GM19372 (cell line): Measurements from ENCODE around the gene CPED1.
"Not testable (repeated sequence)": the region's sequence is repeated elsewhere in the genome, so short reads cannot be mapped to it uniquely, and the experiment has no call there.

Experiments used
- ATAC-seq: cut with Tn5 transposase; IDR thresholded peaks from one replicate; pipeline ENCODE4 v1.9.1; 2021; ENCODE audit warnings: mild to moderate bottlenecking, low read depth, moderate library complexity; ENCODE audit not compliant: unreplicated experiment

CPED1 gene

DNA sequence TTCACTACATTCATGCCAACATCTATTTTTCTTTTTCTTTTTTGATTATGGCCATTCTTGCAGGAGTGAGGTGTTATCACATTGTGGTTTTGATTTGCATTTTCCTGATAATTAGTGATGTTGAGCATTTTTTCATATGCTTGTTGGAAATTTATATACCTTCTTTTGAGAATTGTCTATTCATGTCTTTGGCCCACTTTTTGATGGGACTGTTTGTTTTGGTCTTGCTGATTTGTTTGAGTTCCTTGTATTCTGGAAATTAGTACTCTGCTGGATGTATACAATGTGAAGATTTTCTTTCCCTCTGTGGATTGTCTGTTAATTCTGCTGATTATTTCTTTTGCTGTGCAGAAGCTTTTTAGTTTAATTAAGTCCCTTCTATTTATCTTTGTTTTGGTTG lies 48.3 kb downstream of the CPED1 start:
- not testable (repeated sequence) for ATAC-seq

- not testable (repeated sequence) for ATAC-seq
Observed at GRCh38 chr7:121037329-121037728, 48.8 kb downstream of the CPED1 start.

GRCh38 chr7:121037957-121038716 lies 49.6 kb downstream of the CPED1 start:
- ATAC-seq = no peak

DNA sequence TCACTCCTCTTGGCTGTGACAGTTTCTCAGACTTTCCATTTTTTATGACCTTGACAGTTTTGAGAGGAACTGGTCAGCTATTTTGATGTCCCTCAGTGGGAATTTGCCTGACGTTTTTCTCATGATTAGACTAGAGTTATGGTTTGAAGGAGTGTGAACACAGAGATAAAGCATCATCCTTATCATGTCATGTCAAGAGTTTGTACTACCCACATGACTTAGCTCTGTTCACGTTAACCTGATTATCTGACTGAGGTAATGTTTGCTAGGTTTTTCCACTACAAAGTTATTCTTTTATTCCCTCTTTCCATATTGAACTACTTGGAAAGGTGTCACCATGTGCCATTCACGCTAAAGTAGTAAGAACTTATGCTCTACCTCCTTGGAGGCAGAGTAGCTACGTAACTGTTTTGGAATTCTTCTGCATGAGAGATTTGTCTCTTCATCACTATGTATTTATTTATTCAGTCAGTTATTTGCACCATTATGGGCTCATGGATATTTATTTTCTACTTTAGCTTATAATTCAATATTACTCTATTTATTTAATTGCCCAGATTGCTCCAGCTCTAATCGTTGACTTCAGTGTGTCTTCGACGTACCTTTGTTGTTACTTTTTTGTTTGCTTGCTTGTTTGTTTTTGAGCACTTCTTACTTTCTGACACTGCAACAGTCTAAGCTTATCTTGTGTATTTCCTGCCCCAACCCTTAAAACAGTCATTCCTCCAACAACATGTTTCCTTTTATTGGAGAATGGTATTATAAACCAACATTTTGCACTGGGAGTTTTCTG lies 50.4 kb downstream of the CPED1 start:
- no peak for ATAC-seq

DNA sequence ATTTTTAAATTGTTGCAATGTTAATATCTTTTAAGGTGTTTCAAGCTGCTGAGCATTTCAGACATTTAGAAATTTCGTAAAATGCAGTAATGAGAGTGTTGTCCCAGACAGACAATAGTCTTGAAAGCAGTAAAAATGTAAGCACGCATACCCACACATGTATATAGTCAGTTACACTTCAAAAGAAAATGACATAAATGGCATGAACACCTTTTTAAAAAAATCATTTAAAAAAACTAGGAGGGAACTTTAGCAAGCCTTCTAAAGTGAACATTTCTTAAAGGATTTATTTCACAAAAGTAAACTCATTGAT lies 51.0 kb downstream of the CPED1 start:
- no peak for ATAC-seq

GRCh38 chr7:121039994-121040393 lies 51.5 kb downstream of the CPED1 start:
- ATAC-seq = no peak

GRCh38 chr7:121041516-121042148 lies 53.1 kb downstream of the CPED1 start:
- ATAC-seq = no peak

DNA sequence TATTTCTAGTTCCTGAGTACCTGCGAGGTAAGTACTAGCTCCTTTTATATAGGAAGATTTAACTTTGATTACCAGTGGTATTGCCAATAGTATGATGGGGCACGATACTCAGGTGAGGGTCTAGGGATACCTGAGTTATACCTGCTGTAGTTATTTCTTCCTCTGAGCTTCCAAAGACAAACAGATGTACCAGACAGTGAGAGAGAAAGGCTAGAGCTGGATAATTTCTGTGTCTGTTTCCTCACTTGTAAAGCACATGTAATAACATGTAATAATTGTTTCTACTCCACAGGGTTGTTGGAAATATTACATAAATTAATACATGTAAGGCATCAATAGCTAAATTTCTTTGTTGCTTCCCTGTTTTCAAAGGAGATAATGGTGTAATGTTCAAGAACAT lies 53.7 kb downstream of the CPED1 start:
- ATAC-seq = no peak

DNA sequence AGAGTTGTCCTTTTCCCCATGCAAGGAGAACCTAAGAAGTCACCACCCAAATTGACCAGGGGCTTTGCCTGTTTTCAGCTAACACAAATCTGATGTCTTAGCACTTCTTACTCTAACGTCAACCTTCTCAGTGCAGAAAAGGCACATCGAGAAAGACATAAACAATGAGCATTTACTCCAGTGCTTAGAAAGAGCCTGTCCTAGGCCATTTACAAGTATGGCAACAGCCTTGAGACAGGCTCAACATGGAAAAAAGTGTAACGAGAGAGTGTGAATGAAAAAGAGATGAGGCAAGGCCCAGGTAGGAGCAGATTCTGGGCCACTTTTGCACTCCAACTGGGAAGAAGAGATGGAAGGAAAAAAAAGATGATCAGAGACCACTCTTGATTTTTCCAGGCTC lies 54.4 kb downstream of the CPED1 start:
- no peak for ATAC-seq

GRCh38 chr7:121043314-121044234 lies 55.1 kb downstream of the CPED1 start:
- ATAC-seq = no peak

GRCh38 chr7:121045090-121045489 lies 56.6 kb downstream of the CPED1 start:
- ATAC-seq = no peak

GRCh38 chr7:121046009-121046408 lies 57.5 kb downstream of the CPED1 start:
- ATAC-seq = no peak

- no peak for ATAC-seq
Observed at GRCh38 chr7:121046893-121047468, 58.5 kb downstream of the CPED1 start.

GRCh38 chr7:121048195-121048594 lies 59.7 kb downstream of the CPED1 start:
- ATAC-seq = no peak

- no peak for ATAC-seq
Observed at GRCh38 chr7:121049028-121049791, 60.7 kb downstream of the CPED1 start.

- no peak for ATAC-seq
Observed at GRCh38 chr7:121049897-121050296, 61.4 kb downstream of the CPED1 start.

GRCh38 chr7:121053219-121053618 lies 64.7 kb downstream of the CPED1 start:
- ATAC-seq = no peak

DNA sequence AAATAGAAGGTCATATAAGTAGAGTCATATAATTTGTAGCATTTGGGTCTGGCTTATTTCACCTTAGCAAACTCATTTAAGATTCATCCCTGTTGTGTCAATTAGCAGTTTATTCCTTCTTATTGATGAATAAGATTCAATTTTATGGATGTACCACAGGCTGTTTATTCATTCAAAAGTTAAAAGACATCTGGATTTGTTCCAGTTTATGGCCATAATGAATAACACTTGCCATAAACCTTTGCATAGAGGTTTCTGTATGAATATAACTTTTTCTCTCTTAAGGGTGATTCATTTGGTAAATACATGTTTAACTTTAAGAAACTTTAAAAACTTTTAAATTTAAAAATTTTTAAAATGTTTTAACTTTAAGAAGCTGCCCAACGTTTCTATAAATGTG lies 66.4 kb downstream of the CPED1 start:
- ATAC-seq = no peak

GRCh38 chr7:121057878-121058277 lies 69.4 kb downstream of the CPED1 start:
- ATAC-seq = no peak
